Kidney epithelial cell (primary cell): ENCODE results near the gene PTPN14. TPM values are rescaled to one million over a fixed set of nuclear protein-coding genes. Genes with fewer than 3 reads are reported as not detected.
"Not testable (repeated sequence)": the region's sequence is repeated elsewhere in the genome, so short reads cannot be mapped to it uniquely, and the experiment has no call there.

Experiments used
- DNase-seq: peaks from one replicate; pipeline ENCODE4 v3.0.0-alpha.2; 2010; ENCODE audit warnings: low read depth
- H3K27me3 ChIP-seq: 2 replicates; pipeline ENCODE4 v1.6.0; 2011; ENCODE audit warnings: low read length; ENCODE audit not compliant: control insufficient read depth, insufficient read depth
- H3K36me3 ChIP-seq: 2 replicates; pipeline ENCODE4 v1.5.1; 2011; ENCODE audit warnings: low read length; ENCODE audit not compliant: control insufficient read depth, insufficient read depth
- H3K4me3 ChIP-seq: 2 replicates; pipeline ENCODE4 v1.5.1; 2011; ENCODE audit warnings: low read depth, mild to moderate bottlenecking, control low read depth, low read length
- CTCF ChIP-seq: IDR thresholded peaks from 2 replicates; pipeline ENCODE4 v1.5.1; 2011; ENCODE audit warnings: mild to moderate bottlenecking, moderate library complexity, low read length, control low read depth, inconsistent platforms; ENCODE audit not compliant: insufficient read depth, poor library complexity, severe bottlenecking
- total RNA-seq: library from RNA; depleted of rRNA; stranded (reverse); fragments of >200 nt; gene quantifications from 2 replicates; pipeline ENCODE4 v1.2.3, GENCODE V29; 2015

The PTPN14 gene
- total RNA-seq = 30.7 and 37.4 TPM in 2 replicates

GRCh38 chr1:214551436-214552173, at the start of gene PTPN14:
TSS of gene PTPN14 (minus strand) at chr1:214551602. CDS start at chr1:214464803, 86,799 bp downstream.
- no peaks in the 10 kb centered on the region for H3K36me3 ChIP-seq
- peak within 1 kb of the TSS; percentile 76 for H3K4me3 ChIP-seq
- peak; percentile 47 for TF ChIP-seq CTCF
- peak; percentile 77 for DNase-seq
- no peaks in the 10 kb centered on the region for H3K27me3 ChIP-seq

- H3K27me3 ChIP-seq = no peaks in the 10 kb centered on the region
- H3K4me3 ChIP-seq = no peak overlapping the region
- no peak for TF ChIP-seq CTCF
- no peak for DNase-seq
- no peaks in the 10 kb centered on the region for H3K36me3 ChIP-seq
Observed at GRCh38 chr1:214593158-214593557, 41.8 kb upstream of the PTPN14 start.

GRCh38 chr1:214591918-214592317, 40.5 kb upstream of the PTPN14 start:
- not testable (repeated sequence) for DNase-seq, H3K36me3 ChIP-seq, H3K27me3 ChIP-seq, H3K4me3 ChIP-seq

- no peak overlapping the region for H3K4me3 ChIP-seq
- TF ChIP-seq CTCF = no peak
- H3K27me3 ChIP-seq = no peaks in the 10 kb centered on the region
- H3K36me3 ChIP-seq = no peaks in the 10 kb centered on the region
- no peak for DNase-seq
Observed at GRCh38 chr1:214590696-214591095, 39.3 kb upstream of the PTPN14 start.

- H3K27me3 ChIP-seq = no peaks in the 10 kb centered on the region
- no peak for DNase-seq
- no peak overlapping the region for H3K4me3 ChIP-seq
- H3K36me3 ChIP-seq = no peaks in the 10 kb centered on the region
- TF ChIP-seq CTCF = no peak
Observed at GRCh38 chr1:214588963-214589597, 37.7 kb upstream of the PTPN14 start.

- Histone ChIP-seq H3K27me3 (no peaks in the 10 kb centered on the region), H3K36me3 (no peaks in the 10 kb centered on the region), H3K4me3 (no peak overlapping the region)
- no peak for DNase-seq
- no peak for TF ChIP-seq CTCF
Observed at GRCh38 chr1:214587165-214587564, 35.8 kb upstream of the PTPN14 start.
